Raji (cell line): Measurements from ENCODE around the gene AUTS2.

Source experiments
- POLR2A ChIP-seq: IDR thresholded peaks from 2 replicates; pipeline ENCODE4 v1.6.1; 2011; ENCODE audit warnings: low read depth, low read length, control low read depth; ENCODE audit not compliant: insufficient read depth

Gene AUTS2

GRCh38 chr7:70066844-70067243 lies 468.6 kb downstream of the AUTS2 start:
- TF ChIP-seq POLR2A, result no peak

GRCh38 chr7:70068531-70068930 lies 470.3 kb downstream of the AUTS2 start:
- no peak for TF ChIP-seq POLR2A

- no peak for TF ChIP-seq POLR2A
Observed at GRCh38 chr7:70069977-70070376, 471.7 kb downstream of the AUTS2 start.

GRCh38 chr7:70071766-70072165 lies 473.5 kb downstream of the AUTS2 start:
- no peak for TF ChIP-seq POLR2A

GRCh38 chr7:70072220-70072619 lies 473.9 kb downstream of the AUTS2 start:
- no peak for TF ChIP-seq POLR2A

- no peak for TF ChIP-seq POLR2A
Observed at GRCh38 chr7:70076325-70076724, 478.1 kb downstream of the AUTS2 start.

GRCh38 chr7:70082099-70082611 lies 483.9 kb downstream of the AUTS2 start:
- TF ChIP-seq POLR2A, result no peak

GRCh38 chr7:70091362-70091761 lies 493.1 kb downstream of the AUTS2 start:
- TF ChIP-seq POLR2A, result no peak

- TF ChIP-seq POLR2A, result no peak
Observed at GRCh38 chr7:70092314-70093204, 494.3 kb downstream of the AUTS2 start.

GRCh38 chr7:70093205-70093904 lies 495.1 kb downstream of the AUTS2 start:
- TF ChIP-seq POLR2A, result no peak

GRCh38 chr7:70094831-70095230 lies 496.6 kb downstream of the AUTS2 start:
- no peak for TF ChIP-seq POLR2A

- TF ChIP-seq POLR2A, result no peak
Observed at GRCh38 chr7:70097645-70098044, 499.4 kb downstream of the AUTS2 start.

GRCh38 chr7:70098133-70098561 lies 499.9 kb downstream of the AUTS2 start:
- no peak for TF ChIP-seq POLR2A

GRCh38 chr7:70098905-70099672 lies 500.8 kb downstream of the AUTS2 start:
- TF ChIP-seq POLR2A, result no peak

- no peak for TF ChIP-seq POLR2A
Observed at GRCh38 chr7:70104243-70104642, 506.0 kb downstream of the AUTS2 start.

- no peak for TF ChIP-seq POLR2A
Observed at GRCh38 chr7:70113078-70113477, 514.8 kb downstream of the AUTS2 start.

GRCh38 chr7:70113536-70113935 lies 515.3 kb downstream of the AUTS2 start:
- TF ChIP-seq POLR2A, result no peak
